Measurements from ENCODE around the gene RPA1.

- TF ChIP-seq ZFP3 (tag by site-specific recombination; IDR thresholded peaks at IDR 0.05; ENCODE audit: low read depth) (no peak), KLF10 (tag by site-specific recombination; IDR thresholded peaks at IDR 0.05) (no peak), CTCF (tag by site-specific recombination; IDR thresholded peaks at IDR 0.05) (no peak), ZNF580 (tag by site-specific recombination; IDR thresholded peaks at IDR 0.05) (no peak), ZNF777 (tag by site-specific recombination; IDR thresholded peaks at IDR 0.05; ENCODE audit: borderline replicate concordance) (no peak), ZNF513 (tag by site-specific recombination; IDR thresholded peaks at IDR 0.05) (no peak), ZNF510 (tag by site-specific recombination; IDR thresholded peaks at IDR 0.05; ENCODE audit: insufficient replicate concordance) (no peak), ZNF670 (tag by site-specific recombination; IDR thresholded peaks at IDR 0.05; ENCODE audit: low read depth) (no peak), ZSCAN30 (tag by site-specific recombination; IDR thresholded peaks at IDR 0.05) (no peak)
These were observed 75.5 kb downstream of the RPA1 start for GRCh38 chr17:1905190-1905913.

Measured in HEK293 (cell line).